HG02759 (cell line): ENCODE data around the gene CHPF2.
A peak's percentile ranks its signal among the peaks of the same experiment; 100 is the strongest.

Experiments
- ATAC-seq: cut with Tn5 transposase; IDR thresholded peaks from one replicate; pipeline ENCODE4 v1.9.1; 2021; ENCODE audit warnings: mild to moderate bottlenecking, moderate library complexity; ENCODE audit not compliant: unreplicated experiment

CHPF2 gene

DNA sequence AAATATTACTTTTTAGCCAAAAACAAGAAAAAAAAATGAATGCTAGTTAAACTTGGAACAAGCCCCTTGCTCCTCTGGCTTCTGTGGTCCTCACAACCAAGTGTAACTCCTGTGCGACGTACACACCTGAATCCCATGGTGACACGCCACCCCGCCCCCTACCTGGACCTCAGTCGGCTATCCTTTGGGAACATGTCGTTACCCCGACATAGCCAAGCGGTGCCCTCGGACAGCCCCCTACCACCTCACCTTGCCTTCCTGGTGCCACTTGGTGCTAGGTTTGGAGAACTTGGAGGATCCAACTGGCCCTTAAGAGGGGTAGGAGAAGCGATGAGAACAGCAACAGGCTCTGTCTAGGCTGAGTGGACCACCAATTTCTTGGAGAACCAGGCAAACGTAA, 28.2 kb downstream of the CHPF2 start:
- ATAC-seq: no peak

DNA sequence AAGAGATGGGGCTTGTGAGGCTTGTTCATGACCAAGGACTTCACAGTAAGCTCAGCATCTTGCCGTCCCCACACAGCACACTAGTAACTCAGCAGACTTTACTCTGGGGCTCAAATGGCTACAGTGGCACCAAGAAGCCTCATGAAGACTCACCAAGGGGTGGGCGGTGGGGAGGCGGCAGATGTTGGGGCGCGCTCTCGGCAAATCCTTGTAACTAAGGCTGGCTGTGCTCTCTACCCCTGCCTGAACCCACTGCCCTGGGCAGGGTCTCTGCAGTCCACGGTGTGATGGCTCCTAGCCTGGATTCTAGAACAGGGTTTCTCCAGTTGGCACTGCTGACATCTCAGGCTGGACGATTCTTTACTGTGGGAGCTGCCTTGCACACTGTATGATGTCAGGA, 28.6 kb downstream of the CHPF2 start:
- ATAC-seq: no peak

DNA sequence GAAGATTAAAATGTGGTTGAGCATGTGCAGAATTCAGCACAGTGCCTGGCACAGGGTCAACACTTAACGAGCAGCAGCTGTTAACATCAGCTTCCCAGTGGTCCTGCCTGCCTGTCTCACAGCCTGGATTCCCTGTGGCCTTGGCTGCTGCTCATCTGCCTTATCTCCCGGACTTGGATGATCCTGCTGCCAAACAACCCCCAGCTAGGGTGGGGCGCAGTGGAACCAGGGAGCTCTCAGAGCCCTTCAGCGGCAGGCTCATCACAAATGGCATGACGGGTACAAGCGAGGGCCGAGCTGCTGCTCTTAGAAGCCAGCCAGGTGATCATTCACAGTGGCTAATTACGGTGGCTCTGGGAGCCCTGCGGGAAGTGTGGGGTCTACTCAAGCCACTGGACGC, 29.2 kb downstream of the CHPF2 start:
- no peak for ATAC-seq

DNA sequence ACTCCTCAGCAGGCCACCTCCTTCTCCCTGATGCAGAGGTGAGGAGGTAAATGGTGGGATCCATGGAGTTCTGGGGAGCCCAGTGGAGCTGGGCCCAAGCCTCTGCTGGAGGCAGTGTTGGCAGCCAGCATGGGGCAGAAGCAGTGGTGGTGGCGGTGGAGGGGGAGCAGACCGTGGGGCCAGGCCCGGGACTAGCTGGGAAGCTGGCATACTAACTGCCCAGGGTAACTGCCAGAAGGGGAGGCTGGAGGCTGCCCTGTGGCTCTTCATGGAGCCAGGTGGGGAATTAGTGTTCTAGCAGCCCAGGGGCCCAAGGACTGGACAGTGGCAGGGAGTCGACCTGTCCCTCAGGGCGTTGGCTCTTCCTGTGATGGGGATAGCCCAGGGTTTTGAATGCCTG, 32.3 kb downstream of the CHPF2 start:
- ATAC-seq: no peak

DNA sequence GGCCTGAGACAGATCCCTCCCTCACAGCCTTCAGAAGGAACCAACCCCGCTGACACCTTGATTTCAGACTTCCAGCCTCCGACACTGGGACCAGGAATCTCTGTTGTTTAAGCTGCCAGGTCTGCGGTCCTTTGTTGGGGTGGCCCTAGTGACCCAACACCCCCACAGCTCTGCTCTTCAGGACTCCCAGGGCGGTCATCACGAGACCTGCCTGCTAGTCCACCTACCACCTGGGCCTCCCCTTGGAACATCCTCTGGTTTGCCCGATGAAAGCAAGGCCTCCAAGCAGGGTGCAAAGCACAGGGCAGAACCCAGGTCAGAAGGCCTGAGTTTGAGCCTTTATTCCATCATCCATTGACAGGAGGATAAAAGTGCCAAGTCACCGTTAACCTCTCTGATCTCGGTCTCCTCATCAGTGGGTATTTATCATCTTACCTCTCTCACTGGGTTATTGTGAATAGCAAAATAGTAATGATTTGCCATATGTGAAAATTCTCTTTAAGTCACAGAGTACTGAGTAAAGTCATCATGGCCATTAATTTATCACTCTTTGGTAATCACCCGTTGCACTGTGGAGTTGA, 33.2 kb downstream of the CHPF2 start:
- no peak for ATAC-seq

DNA sequence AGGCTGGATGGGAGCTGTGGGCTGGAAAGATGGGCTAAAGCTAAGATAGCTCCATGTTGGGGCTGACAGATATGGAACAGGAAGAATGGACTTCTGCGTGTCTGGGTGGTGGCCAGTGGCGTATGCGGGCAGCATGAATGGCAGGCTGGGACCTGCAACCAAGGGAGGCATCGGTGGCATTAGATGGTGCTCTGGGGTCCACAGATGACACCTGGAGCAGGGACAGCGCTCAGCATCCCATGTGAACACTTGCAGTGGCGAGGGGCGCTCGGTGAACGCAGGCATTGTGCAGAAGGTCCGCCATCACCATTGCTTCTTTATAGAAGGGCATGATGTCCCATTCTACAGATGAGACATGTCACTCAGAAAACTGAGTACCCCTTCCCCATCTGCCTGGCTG, 37.2 kb downstream of the CHPF2 start:
- no peak for ATAC-seq

DNA sequence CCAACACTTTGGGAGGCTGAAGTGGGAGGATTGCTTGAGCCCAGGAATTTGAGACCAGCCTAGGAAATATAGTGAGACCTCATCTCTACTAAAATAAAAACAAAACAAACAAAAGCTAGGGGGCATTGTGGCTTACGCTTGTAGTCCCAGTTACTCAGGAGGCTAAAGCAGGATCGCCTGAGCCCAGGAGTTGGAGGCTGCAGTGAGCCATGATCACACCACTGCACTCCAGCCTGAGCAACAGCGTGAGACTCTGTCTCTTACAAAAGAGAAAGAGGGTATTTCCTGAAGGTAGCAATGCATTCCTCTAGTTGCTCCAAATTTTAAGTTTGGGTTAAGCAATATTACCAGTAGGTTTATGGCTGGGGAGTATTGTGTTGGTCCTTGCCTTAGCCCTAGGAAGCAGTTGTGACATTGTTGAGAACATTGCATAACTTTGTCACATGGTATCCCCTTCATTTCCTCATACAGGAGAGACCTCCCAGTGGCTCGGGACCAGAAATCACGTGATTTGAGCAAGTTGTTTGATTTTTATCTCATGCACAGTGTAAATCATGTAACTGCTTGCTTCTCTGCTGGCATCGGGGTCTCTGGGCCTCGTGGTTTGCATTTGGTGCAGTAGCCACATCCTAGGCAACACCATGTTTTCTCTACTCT, 39.5 kb downstream of the CHPF2 start:
- no peak for ATAC-seq

DNA sequence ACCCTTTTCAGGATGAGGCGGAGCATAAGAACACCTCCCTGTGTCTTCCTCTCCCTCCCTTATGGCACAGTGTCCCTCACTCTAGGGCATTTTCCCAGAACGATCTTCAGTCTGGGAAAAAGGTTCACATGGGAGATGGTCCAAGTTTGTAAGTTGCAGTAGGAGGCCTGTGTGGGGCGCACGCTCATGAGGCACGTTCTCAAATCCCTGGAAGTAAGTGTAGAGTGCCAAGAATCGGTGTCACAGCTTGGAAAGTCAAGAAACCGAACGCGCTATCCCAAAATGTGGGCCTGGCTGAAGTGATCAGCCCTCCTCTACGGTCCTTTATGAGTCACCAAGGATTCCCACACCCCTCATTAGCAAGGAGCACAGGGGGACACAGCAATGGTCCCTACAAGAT, 40.1 kb downstream of the CHPF2 start:
- ATAC-seq: no peak

DNA sequence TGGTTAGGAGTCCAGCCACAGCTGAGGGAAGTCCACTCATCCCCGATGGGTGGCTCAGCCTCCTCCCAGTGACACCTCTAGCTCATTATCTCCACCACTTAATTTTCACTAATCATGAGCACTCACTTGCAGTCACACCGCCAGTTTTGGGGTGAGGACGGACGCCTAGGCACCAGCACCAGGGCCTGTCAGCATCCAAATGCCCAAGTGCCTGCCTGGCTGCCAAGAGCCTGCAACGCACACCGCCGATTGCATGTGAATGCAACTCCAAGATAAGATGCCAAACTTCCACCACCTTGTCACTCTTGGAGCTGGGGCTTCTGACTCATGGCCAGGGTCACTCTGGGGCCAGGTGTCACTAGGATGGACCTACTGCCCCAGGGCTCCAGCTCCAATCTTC, 40.6 kb downstream of the CHPF2 start:
- no peak for ATAC-seq

DNA sequence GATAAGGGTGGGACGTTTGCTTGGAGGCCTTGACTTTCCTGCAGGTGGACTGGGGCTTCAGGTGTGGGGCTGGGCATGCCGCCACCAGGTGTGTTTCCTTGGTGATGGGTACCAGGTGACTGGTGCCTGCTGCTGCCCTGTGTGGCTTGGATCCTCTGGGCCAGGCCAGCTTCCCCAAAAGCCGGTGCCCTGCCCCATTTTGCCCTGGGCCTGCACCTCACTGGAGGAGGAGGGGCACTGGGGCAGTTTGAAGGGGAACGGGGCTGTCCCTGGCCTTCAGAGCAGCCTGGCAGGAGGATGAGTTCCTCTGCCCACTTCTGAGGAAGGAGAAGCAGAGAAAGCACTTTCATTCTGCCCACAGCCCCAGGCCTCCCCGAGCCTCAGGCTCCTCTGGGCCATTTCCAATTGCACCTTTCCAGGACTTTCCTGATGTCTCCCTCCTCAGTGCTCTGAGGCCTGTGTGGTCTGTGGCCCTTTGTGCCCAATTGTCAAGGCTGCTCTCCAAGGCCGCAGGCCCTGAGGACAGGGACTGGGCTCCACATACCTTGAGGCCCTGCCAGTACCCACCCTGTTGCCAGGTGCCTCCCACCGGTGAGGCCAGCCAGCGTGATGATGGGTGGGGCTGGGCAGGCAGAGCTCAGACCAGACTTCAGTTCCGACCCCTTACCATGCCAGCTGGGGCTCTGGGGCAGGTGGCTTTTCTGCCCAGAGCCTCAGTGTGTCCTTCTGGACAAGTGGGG, 41.5 kb downstream of the CHPF2 start:
- no peak for ATAC-seq

DNA sequence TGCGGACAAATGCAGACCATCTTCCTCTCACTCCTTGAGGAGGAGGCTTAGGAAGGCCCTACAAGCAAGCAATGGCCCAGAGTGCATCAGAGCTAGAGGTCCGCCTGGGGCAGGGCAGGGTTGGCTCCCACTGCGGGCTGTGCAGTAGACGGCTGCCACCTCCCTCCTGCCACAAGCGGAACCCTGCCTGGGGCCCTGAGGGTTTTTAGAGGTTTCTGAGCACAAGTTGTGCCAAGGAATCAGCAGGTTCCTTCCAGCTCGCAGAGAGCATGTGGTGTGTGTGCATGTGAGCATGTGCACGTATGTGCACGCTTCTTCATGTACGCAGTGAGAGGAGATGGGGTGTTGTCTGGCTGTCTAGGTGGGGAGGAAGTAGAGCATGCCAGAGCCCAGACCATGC, 42.1 kb downstream of the CHPF2 start:
- no peak for ATAC-seq

DNA sequence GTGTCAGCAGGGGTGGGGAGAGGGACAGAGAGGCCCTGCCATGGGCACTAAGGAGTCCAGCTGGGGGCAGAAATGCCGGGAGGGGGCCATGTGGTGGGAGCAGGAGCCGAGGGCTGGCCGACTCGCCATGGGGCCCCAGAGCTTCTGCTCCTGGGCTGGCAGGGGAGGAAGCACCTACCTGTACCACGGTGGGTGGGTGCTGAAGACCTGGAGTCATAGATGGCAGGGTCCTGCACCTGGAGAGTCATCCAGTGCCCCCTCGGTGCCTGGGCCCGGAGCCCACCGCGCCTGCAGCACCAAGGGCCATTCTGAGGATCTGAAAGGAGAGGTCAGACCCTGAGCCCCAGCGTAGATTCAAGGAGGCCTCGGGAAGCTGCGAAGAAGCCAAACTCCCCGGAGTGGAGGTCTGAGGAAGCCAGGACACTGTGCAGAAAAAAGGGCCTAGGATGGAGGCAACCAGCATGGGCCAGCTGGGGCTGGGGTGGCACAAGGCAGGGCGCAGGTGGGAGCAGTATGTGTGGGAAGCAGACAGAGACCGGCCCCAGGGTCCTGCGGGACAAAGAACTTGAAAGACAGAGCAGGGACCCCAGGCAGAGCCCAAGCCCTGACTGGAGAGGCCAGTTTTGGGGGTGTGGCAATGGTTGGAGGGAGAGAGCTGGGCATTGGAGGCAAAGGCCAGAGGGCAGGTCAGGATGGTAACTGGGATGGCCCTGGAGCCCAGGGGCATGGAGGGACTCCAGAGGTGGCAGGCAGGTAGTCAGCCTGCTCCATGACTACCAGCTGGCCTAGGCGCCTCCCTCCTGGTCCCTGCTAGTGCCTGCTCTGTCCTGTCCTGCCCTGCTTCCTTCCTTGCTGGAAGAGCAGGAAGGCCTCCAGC, 42.9 kb downstream of the CHPF2 start:
- ATAC-seq: no peak

DNA sequence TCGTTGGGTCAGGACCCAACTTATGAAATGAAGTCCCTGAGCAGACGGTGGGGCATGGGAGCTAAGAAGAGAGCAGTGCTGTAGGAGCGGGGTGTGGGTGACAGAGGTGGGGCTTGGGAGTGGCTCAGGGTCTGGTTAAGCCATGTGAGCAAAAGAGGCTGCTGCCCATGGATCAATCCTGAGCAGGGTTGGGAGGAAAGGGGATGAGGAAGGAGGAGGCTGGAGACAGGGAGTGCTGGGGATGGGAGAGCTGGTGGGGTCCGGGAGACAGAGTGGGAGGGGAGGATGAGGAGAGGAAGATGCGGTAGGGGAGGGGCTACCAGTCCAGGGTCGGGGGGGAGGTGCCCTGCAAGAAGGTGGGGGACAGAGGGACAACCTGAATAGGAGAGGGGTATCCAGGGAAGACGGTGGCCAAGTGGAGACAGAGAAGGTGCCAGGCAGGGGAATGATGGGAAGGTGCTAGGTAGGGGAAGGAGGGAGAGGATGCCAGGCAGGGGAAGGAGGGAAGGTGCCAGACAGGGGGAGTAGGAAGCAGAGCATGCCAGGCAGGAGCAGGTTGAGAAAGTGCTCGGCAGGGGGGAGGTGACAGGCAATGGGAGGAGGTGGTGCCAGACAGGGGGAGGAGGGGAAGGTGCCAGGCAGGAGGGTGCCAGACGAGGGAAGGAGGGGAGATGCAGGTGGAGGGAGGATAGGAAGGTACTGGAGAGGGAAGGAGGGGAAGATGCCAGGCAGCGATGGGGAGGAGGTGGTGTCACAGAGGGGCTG, 43.7 kb downstream of the CHPF2 start:
- ATAC-seq: no peak

DNA sequence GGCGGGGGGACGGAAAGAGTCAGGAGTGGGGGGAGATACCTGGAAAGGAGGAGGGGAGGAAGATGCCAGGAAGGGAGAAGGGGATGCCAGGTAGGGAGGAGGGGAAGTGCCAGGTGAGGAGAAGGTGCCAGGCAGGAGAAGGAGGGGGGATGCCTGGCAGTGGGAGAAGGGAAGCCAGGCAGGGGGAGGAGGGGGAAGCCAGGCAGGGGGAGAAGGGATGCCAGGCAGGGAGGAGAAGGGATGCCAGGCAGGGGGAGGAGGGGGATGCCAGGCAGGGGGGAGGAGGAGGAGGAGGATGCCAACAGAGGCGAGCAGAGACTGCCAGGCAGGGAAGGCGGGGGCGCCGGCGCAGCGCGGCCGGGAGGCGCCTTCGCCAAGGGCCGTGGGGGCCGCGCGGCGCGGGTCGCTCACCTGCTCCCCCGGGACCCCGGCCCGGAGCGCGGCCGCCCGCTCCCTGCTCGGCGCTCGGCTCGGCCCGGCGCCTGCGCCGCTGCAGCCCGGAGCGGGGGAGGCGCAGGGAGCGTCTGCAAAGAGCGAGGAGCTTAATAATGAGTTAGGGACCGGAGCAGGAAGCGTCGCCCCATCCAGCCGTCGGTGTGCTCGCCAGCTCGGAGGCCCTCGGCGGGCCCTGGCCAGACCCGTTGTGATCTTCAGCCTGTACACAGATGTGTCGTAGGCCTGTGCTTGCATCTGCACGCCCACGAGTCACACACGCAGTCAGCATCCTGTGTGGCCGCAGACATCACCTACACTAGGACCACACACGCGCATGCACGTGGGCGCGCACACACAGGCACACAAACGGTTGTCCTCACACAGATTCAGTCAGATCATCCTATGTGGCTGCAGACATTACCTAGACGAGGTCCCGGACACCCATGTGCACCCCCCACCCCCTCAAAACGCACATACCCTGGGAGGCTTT, 44.6 kb downstream of the CHPF2 start:
- ATAC-seq: peak; percentile 79

DNA sequence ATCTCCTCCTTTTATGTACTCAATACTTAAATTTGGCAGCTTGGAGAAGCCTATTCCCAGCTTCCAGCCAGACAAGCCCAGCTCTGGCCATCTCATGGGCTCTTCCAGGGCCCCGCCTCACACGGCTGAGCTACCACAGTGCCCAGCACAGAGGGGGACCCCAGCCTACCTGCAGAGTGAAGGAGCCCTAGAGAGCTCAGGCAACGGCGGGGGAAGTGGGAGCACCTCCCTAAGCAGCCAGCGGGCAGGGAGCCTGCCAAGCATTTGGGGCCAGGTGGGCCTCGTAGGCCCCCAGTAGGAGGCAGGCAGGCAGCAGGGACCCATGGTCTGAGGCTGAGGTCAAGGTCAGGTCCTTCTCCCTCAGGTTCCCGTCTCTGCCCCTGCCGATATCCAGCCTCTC, 45.3 kb downstream of the CHPF2 start:
- ATAC-seq: no peak

DNA sequence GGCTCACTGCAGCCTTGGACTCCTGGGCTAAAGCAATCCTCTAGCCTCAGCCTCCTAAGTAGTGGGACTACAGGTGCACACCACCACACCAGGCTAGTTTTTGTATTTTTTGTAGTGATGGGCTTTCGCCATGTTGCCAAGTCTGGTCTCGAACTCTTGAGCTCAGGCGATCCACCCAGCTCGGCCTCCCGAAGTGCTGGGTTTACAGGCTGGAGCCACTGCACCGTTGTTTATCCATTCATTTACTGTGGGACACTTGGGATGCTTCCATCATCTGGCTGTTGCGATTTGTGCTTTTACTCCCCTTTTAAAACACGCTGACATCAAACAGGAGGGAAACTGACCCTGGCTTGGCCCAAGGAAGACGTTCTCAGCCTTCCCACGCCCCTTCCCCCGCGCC, 46.7 kb downstream of the CHPF2 start:
- ATAC-seq: no peak

DNA sequence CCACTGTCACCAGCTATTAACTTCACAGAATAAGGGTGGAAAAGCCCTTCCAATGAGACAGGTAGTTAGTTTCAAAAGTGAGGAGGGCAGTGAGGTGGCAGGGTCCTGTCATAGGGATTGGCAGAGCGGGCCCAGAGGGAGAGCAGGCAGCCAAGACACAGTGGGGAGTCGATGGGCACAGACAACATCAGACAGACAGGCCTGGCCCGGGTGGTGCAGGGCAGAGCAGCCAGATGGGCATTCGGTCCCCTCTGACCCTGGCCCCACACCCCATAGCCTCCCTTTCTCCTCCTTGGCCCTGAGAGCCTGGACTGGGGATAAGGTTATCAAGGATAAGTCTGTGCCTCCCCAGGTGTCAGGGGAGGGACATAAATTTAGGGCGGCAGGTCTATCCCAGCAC, 47.6 kb downstream of the CHPF2 start:
- no peak for ATAC-seq

DNA sequence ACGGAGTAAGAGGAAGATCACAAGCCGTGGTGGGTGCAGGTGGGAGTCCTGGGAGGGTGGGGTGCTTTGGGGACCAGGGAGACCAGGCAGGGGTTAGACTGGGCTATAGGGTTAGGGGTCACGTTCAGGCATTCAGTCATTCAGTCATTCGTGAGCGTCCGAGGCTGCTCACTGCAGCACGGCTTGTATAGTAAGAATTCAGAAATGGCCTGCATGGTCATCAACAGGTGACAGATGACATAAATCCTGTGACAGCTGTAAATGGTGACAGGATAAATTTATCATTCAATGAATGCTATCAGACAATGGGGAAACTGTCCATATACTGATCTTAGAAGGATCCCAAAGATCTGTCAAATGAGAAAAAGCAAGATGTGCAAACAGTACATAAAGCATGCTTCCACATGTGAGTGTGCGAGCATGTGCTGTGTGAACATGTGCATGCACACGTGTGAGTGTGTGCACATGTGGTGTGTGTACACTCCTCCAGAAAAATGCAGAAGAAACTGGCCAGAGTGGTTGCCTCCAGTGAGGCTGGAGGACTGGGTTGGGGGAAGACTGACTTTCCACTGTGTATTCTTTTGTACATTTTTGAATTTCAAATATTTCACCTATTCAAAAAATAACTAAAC, 48.2 kb downstream of the CHPF2 start:
- ATAC-seq: no peak

DNA sequence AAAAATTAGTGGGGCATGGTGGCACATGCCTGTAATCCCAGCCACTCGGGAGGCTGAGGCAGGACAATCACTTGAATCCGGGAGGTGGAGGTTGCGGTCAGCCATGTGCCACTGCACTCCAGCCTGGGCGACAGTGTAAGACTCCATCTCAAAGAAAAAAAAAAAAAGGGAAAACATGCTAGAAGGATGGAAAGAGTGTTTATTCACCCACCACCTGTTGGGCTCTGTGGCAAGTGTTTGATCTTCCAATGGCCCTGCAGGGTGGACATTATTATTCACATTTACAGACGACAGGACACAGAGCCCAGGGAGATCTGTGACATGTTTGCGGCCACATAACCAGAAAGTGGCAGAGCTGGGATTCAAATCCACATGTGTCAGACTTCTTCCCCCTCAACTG, 49.4 kb downstream of the CHPF2 start:
- ATAC-seq: no peak
